Liver (tissue), 3 donors: Measurements from ENCODE around the gene PDE6B.

ENCODE experiments used
- ATF3 ChIP-seq: IDR thresholded peaks from 2 replicates; pipeline ENCODE4 v1.6.1; 2016; ENCODE audit warnings: antibody characterized with exemption
- CTCF ChIP-seq: fragments of 150-350 bp; IDR thresholded peaks from 2 replicates; pipeline ENCODE4 v1.5.1; 2017; ENCODE audit warnings: improper control_type of control experiment, low read depth, low read length; ENCODE audit not compliant: missing input control
- EGR1 ChIP-seq, 2 donors: IDR thresholded peaks; 2 replicates each; pipeline ENCODE4 v1.6.1; 2016 to 2018; ENCODE audit warnings: antibody characterized with exemption in 2 of 2, low read depth in 2 of 2
- FOXA1 ChIP-seq: IDR thresholded peaks from 2 replicates; pipeline ENCODE4 v1.6.1; 2016; ENCODE audit warnings: antibody characterized with exemption
- MAX ChIP-seq: IDR thresholded peaks from 2 replicates; pipeline ENCODE4 v1.6.1; 2016; ENCODE audit warnings: antibody characterized with exemption
- SP1 ChIP-seq: IDR thresholded peaks from 2 replicates; pipeline ENCODE4 v1.6.1; 2018; ENCODE audit warnings: antibody characterized with exemption, mild to moderate bottlenecking
- TAF1 ChIP-seq: conservative IDR thresholded peaks from 2 replicates; pipeline ENCODE4 v1.6.1; 2016; ENCODE audit warnings: antibody characterized with exemption, mild to moderate bottlenecking
- YY1 ChIP-seq: IDR thresholded peaks from 2 replicates; pipeline ENCODE4 v1.6.1; 2016; ENCODE audit warnings: antibody characterized with exemption, mild to moderate bottlenecking
- donor health status: healthy.
- donor health status: healthy.

DNA sequence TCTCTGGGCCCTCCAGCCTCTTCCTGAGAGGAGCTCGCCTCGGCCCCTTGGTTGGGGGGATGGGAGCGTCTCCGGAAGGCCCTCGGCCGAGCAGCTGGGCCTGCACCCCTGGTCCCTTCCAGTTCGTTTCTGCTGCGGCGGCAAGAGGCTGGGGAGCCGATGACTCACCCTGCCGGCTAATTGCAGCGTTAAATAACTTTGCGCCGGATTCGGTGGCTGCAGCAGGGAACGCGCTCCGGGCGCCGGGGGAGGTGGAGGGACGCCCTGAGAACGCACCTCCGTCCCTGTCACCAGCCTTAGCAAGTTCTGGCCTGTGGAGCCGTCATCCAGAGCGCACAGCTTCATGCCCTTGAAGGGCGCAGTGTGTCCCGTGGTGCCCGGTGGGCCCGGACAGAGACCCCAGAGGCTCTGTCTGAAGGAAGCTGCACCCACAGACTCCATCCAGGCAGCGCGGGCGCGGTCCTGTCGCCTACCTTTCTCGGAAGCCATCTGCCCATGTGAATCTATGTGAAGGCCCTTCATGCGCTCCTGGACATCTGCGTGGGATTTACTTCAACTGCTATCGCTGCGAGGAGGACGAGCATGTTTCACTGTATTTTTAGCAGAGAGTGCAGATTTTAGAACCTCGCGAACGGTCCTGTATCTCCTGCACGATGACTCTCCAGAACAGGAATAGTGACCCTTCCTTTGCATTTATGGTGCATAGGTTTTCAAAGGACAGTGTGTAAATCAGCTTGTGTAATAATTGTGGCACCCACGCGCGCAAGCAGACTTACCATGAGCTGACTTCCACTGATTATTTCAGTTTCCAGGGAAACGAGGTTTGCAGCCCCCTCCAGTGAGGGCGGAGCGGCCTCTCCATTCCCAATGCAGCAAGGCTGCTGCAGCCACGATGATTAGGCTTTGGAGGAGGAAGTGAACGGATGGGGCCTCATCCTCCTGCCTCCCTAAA lies 47.6 kb upstream of the PDE6B start:
- TF ChIP-seq CTCF (no peak), SP1 (no peak), EGR1 (IDR thresholded peaks at IDR 0.05; ENCODE audit: low read depth in 2 of 2) (no peak), YY1 (no peak), TAF1 (no peak), ATF3 (no peak), FOXA1 (no peak), MAX (no peak)
